Neural cell (in vitro differentiated cells): ENCODE data around the gene CD48. TPM values are rescaled to one million over a fixed set of nuclear protein-coding genes. Genes with fewer than 3 reads are reported as not detected.

Experiments used
- H2AFZ ChIP-seq: fragments of 200-600, 300-800 bp; sonication (generic), shearing (Covaris generic); 2 replicates; pipeline ENCODE4 v1.6.0; 2014; ENCODE audit warnings: low read depth, mild to moderate bottlenecking, antibody characterized with exemption, low read length, moderate library complexity
- H3F3A ChIP-seq: fragments of 200-600 bp; shearing (Covaris generic); 2 replicates; pipeline ENCODE4 v1.6.1; 2016; ENCODE audit warnings: mild to moderate bottlenecking, moderate library complexity, mixed read lengths, antibody characterized with exemption, low read length; ENCODE audit not compliant: insufficient read depth, poor library complexity, severe bottlenecking
- H3K27ac ChIP-seq: fragments of 200-600, 300-800 bp; sonication (generic), shearing (Covaris generic); 2 replicates; pipeline ENCODE4 v1.5.1; 2014; ENCODE audit warnings: mild to moderate bottlenecking, low read length, moderate library complexity
- H3K27me3 ChIP-seq: fragments of 300-800, 200-600 bp; sonication (generic), shearing (Covaris generic); 2 replicates; pipeline ENCODE4 v1.6.0; 2014; ENCODE audit warnings: mild to moderate bottlenecking, low read depth, low read length, moderate library complexity; ENCODE audit not compliant: insufficient read depth
- H3K36me3 ChIP-seq: fragments of 300-800, 200-600 bp; sonication (generic), shearing (Covaris generic); 2 replicates; pipeline ENCODE4 v1.5.1; 2014; ENCODE audit warnings: mild to moderate bottlenecking, antibody characterized with exemption, low read length, moderate library complexity; ENCODE audit not compliant: insufficient read depth
- H3K4me2 ChIP-seq: fragments of 300-800, 200-600 bp; sonication (generic), shearing (Covaris generic); 2 replicates; pipeline ENCODE4 v1.6.0; 2014; ENCODE audit warnings: mild to moderate bottlenecking, low read length
- H3K4me3 ChIP-seq: fragments of 300-800, 200-600 bp; sonication (generic), shearing (Covaris generic); 2 replicates; pipeline ENCODE4 v1.5.1; 2014; ENCODE audit warnings: mild to moderate bottlenecking, low read length, moderate library complexity
- H3K79me2 ChIP-seq: fragments of 200-600 bp; shearing (Covaris generic); replicated peaks from 2 replicates; pipeline ENCODE4 v1.6.0; 2014; ENCODE audit warnings: mild to moderate bottlenecking, low read length, moderate library complexity; ENCODE audit not compliant: insufficient read depth
- H3K9ac ChIP-seq: fragments of 300-800, 200-600 bp; sonication (generic), shearing (Covaris generic); 2 replicates; pipeline ENCODE4 v1.6.1; 2016; ENCODE audit warnings: mild to moderate bottlenecking, low read length, mixed read lengths
- H3K9me2 ChIP-seq: fragments of 200-600 bp; shearing (Covaris generic); 2 replicates; pipeline ENCODE4 v1.6.1; 2016; ENCODE audit warnings: mild to moderate bottlenecking, low read length, mixed read lengths; ENCODE audit not compliant: insufficient read depth
- H3K9me3 ChIP-seq: fragments of 200-600, 300-800 bp; sonication (generic), shearing (Covaris generic); 2 replicates; pipeline ENCODE4 v1.6.1; 2016; ENCODE audit warnings: mild to moderate bottlenecking, mixed run types, low read length, moderate library complexity, mixed read lengths
- H4K20me1 ChIP-seq: fragments of 200-600 bp; shearing (Covaris generic); 2 replicates; pipeline ENCODE4 v1.6.1; 2016; ENCODE audit warnings: mild to moderate bottlenecking, mixed run types; ENCODE audit not compliant: insufficient read depth
- EP300 ChIP-seq: fragments of 450-650 bp; conservative IDR thresholded peaks from 2 replicates; pipeline ENCODE4 v1.6.1; 2014; ENCODE audit warnings: antibody characterized with exemption, mild to moderate bottlenecking, moderate library complexity; ENCODE audit not compliant: poor library complexity, severe bottlenecking
- EZH2 ChIP-seq: fragments of 200-600, 300-800 bp; shearing (Covaris generic), sonication (generic); IDR thresholded peaks from 2 replicates; pipeline ENCODE4 v1.6.1; 2014; ENCODE audit warnings: antibody characterized with exemption, low read length, borderline replicate concordance, mild to moderate bottlenecking; ENCODE audit not compliant: insufficient read depth, poor library complexity, severe bottlenecking
- MXI1 ChIP-seq: fragments of 450-650 bp; conservative IDR thresholded peaks from 2 replicates; pipeline ENCODE4 v1.6.1; 2014; ENCODE audit warnings: antibody characterized with exemption, mild to moderate bottlenecking; ENCODE audit not compliant: poor library complexity, severe bottlenecking
- POLR2AphosphoS5 ChIP-seq: IDR thresholded peaks from 2 replicates; pipeline ENCODE4 v1.6.1; 2012
- RAD21 ChIP-seq: fragments of 450-650 bp; conservative IDR thresholded peaks from 2 replicates; pipeline ENCODE4 v1.6.1; 2014; ENCODE audit warnings: antibody characterized with exemption, mild to moderate bottlenecking, moderate library complexity
- TAF1 ChIP-seq: IDR thresholded peaks from 2 replicates; pipeline ENCODE4 v1.6.1; 2012; ENCODE audit warnings: low read depth
- polyA plus RNA-seq: library from polyadenylated mRNA; depleted of rRNA; stranded (reverse); fragments of >200 nt; gene quantifications from 2 replicates; pipeline ENCODE4 v1.2.3, GENCODE V29; 2014
- TF ChIP-seq, protein P1 (sequence below): IDR thresholded peaks from 2 replicates; pipeline ENCODE4 v1.6.1; 2012; ENCODE audit warnings: borderline replicate concordance
- TF ChIP-seq, protein P2 (sequence below): fragments of 450-650 bp; IDR thresholded peaks from 2 replicates; pipeline ENCODE4 v1.5.1; 2014; ENCODE audit warnings: antibody characterized with exemption, mild to moderate bottlenecking, moderate library complexity; ENCODE audit not compliant: poor library complexity, severe bottlenecking

Gene CD48
- polyA plus RNA-seq, 1 donor from 2014 or later = not detected

DNA sequence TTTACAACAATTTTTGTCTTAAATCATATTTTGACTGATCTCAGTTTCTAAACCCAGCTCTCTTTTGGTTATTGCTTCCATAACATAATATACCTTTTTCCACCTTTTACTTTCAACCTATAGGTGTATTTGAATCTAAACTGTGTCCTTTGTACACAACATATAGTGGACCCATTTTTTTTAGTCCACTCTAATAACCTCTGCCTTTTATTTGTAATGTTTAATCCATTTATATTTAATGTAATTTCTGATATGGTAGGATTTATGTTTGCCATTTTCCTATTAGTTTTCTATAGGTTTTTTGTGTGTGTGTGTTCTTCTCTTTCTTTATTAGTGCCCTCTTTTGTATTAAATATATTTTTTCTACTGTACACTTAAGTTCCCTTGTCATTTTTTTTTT is 42.3 kb downstream of the CD48 start:
- no peak overlapping the region for H3K27ac ChIP-seq
- TF ChIP-seq EP300 = no peak
- TF ChIP-seq, protein P1, sequence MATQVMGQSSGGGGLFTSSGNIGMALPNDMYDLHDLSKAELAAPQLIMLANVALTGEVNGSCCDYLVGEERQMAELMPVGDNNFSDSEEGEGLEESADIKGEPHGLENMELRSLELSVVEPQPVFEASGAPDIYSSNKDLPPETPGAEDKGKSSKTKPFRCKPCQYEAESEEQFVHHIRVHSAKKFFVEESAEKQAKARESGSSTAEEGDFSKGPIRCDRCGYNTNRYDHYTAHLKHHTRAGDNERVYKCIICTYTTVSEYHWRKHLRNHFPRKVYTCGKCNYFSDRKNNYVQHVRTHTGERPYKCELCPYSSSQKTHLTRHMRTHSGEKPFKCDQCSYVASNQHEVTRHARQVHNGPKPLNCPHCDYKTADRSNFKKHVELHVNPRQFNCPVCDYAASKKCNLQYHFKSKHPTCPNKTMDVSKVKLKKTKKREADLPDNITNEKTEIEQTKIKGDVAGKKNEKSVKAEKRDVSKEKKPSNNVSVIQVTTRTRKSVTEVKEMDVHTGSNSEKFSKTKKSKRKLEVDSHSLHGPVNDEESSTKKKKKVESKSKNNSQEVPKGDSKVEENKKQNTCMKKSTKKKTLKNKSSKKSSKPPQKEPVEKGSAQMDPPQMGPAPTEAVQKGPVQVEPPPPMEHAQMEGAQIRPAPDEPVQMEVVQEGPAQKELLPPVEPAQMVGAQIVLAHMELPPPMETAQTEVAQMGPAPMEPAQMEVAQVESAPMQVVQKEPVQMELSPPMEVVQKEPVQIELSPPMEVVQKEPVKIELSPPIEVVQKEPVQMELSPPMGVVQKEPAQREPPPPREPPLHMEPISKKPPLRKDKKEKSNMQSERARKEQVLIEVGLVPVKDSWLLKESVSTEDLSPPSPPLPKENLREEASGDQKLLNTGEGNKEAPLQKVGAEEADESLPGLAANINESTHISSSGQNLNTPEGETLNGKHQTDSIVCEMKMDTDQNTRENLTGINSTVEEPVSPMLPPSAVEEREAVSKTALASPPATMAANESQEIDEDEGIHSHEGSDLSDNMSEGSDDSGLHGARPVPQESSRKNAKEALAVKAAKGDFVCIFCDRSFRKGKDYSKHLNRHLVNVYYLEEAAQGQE = no peak
- TF ChIP-seq MXI1 = no peak
- no peak for TF ChIP-seq RAD21
- no peaks in the 10 kb centered on the region for H3K79me2 ChIP-seq
- no peak overlapping the region for H3K4me2 ChIP-seq
- H3K9me3 ChIP-seq = no peaks in the 10 kb centered on the region
- no peaks in the 10 kb centered on the region for H3K36me3 ChIP-seq
- no peak overlapping the region for H2AFZ ChIP-seq
- H3K4me3 ChIP-seq = no peak overlapping the region
- H3K9ac ChIP-seq = no peak overlapping the region
- H3F3A ChIP-seq = no peaks in the 10 kb centered on the region
- H4K20me1 ChIP-seq = no peaks in the 10 kb centered on the region
- H3K27me3 ChIP-seq = no peaks in the 10 kb centered on the region
- H3K9me2 ChIP-seq = no peaks in the 10 kb centered on the region

DNA sequence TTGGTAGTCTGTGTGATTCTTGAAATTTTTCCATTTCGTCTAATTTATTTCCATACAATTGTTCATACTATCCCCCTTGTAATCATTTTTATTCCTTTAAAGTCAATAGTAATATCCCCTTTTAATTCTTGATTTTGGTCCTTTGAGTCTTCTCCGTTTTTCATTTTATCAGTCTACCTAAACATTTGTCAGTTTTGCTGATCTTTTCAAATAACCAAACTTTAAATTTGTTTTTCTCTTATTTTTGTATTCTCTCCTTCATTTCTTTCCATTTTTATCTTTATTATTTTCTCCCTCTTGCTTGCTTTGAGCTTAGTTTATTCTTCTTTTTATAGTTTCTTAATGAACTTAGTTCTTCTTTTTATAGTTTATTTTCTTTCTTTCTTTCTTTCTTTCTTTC is 43.7 kb downstream of the CD48 start:
- Histone ChIP-seq H3K79me2 (no peaks in the 10 kb centered on the region), H3K9ac (no peak overlapping the region), H3K9me3 (no peaks in the 10 kb centered on the region), H3K9me2 (no peaks in the 10 kb centered on the region), H3K27ac (no peak overlapping the region), H3K36me3 (no peaks in the 10 kb centered on the region), H4K20me1 (no peaks in the 10 kb centered on the region), H3K4me3 (no peak overlapping the region), H2AFZ (no peak overlapping the region), H3F3A (no peaks in the 10 kb centered on the region), H3K27me3 (no peaks in the 10 kb centered on the region), H3K4me2 (no peak overlapping the region)
- TF ChIP-seq TAF1 = no peak
- TF ChIP-seq EP300 = no peak
- TF ChIP-seq, protein P2, sequence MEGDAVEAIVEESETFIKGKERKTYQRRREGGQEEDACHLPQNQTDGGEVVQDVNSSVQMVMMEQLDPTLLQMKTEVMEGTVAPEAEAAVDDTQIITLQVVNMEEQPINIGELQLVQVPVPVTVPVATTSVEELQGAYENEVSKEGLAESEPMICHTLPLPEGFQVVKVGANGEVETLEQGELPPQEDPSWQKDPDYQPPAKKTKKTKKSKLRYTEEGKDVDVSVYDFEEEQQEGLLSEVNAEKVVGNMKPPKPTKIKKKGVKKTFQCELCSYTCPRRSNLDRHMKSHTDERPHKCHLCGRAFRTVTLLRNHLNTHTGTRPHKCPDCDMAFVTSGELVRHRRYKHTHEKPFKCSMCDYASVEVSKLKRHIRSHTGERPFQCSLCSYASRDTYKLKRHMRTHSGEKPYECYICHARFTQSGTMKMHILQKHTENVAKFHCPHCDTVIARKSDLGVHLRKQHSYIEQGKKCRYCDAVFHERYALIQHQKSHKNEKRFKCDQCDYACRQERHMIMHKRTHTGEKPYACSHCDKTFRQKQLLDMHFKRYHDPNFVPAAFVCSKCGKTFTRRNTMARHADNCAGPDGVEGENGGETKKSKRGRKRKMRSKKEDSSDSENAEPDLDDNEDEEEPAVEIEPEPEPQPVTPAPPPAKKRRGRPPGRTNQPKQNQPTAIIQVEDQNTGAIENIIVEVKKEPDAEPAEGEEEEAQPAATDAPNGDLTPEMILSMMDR = no peak
- no peak for TF ChIP-seq POLR2AphosphoS5

DNA sequence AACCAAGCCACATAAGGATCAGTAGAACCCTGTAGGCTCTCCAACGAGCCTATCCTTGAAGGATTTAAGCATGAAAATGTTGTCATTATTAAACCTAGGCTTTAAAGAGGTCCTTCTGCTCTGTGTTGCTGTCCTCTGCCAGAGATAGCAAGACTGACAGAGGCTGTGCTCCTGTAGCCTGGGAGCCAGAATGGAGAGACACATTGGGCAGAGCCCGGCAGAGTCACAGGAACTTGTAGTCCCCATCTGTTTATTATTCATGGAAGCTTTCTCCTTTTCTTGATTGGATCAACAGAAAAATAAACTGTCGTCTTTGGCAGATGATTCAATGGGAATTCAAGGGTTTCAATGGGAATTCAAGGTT is 45.6 kb downstream of the CD48 start:
- Histone ChIP-seq H3K9ac (no peak overlapping the region), H3K79me2 (no peaks in the 10 kb centered on the region), H3K36me3 (no peaks in the 10 kb centered on the region), H3F3A (no peaks in the 10 kb centered on the region), H3K27ac (no peak overlapping the region), H3K9me3 (no peaks in the 10 kb centered on the region), H3K27me3 (no peaks in the 10 kb centered on the region), H2AFZ (no peak overlapping the region), H3K4me2 (no peak overlapping the region), H3K9me2 (no peaks in the 10 kb centered on the region), H4K20me1 (no peaks in the 10 kb centered on the region), H3K4me3 (no peak overlapping the region)
- TF ChIP-seq RAD21 = no peak
- no peak for TF ChIP-seq TAF1
- TF ChIP-seq EZH2 = no peak
- TF ChIP-seq, protein P1 = no peak
- TF ChIP-seq EP300 = no peak
- TF ChIP-seq MXI1 = no peak
- TF ChIP-seq, protein P2 = no peak
- TF ChIP-seq POLR2AphosphoS5 = no peak
